Activated CD8-positive, alpha-beta memory T cell treated with anti-CD3 and anti-CD28 coated beads, Interleukin-2, amount 50 U/mL, for 4 hours (primary cell): ENCODE data around the gene AADACL3.
"Not testable (repeated sequence)": the region's sequence is repeated elsewhere in the genome, so short reads cannot be mapped to it uniquely, and the experiment has no call there.

Experiments used
- DNase-seq: peaks from one replicate; pipeline ENCODE4 v3.0.0-alpha.2; 2020

Gene AADACL3

DNA sequence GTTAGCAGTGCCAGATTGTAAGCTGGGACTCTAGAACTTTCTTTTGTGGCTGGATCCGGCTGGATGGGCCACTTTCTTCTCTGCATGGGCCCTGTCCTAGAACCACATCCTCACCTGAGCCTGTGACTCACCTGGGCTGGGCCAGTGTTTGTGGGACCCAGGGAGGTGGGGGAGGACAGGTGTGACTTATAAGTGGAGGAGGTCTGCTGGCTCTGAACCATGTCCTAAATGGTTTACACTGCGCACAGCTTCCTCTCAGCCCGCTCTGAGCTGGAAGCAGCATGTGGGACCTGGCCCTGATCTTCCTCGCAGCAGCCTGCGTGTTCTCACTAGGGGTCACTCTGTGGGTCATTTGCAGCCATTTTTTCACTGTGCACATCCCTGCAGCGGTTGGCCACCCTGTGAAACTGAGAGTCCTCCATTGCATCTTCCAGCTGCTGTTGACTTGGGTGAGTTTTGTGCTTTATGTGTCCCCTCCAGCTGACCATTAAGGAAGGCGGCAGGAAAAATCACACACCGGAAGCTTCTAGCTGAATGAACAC, at the start of gene AADACL3:
Gene AADACL3, plus strand, starts transcription at position 215 of the 542 bp plus-strand sequence. Its CDS starts 67 bp downstream, at position 282.
- DNase-seq, result no peak

GRCh38 chr1:12666141-12666735, 49.7 kb upstream of the AADACL3 start:
- DNase-seq, result no peak

DNA sequence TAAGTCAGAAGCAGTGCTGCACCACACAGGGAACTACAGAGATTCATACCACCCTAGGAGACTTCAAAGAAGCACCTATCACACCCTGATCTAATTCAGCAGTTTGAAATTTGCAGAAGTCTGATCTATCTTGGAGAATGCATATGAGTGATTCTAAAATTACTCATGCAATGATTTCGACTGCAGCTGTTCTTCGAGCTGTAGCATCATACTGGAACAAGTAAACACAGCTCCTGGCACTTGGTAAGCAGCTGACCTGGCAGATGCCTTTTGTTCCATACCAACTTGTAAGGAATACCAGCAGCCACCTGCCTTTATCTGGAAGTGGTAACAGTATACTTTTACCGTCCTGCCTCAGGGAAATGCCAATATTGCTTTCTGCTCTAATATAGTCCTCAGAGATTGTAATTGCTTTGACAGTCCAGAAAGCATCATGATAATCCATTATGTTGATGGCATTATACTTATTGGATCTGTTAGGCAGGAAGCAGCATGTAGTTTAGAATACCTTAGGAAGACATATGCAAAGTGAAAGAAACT, 46.3 kb upstream of the AADACL3 start:
- no peak for DNase-seq

DNA sequence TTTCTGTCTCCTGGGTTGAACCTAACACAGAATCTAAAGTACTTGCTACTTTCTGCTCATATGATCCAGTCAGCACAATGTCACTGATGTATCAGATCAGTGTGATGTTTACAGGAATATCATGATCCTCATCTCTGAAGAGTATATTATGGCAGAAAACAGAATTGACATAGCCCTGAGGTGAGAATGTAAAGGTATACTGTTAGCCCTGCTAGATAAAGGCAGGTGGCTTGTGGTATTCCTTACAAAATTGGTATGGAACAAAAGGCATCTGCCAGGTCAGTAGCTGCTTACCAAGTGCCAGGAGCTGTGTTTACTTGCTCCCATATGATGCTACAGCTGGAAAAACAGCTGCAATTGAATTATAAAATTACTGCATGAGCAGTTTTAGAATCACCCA, 41.6 kb upstream of the AADACL3 start:
- no peak for DNase-seq

DNA sequence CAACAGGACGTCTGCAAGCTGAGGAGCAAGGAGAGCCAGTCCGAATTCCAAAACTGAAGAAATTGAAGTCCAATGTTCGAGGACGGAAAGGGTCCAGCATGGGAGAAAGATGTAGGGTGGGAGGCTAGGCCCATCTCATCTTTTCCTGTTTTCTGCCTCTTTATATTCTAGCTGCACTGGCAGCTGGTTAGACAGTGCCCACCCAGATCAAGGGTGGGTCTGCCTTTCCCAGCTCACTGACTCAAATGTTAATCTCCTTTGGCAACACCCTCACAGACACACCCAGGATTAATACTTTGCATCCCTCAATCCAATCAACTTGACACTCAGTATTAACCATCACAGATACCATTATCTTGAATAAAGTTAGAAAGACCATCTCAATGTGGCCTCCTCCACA, 39.8 kb upstream of the AADACL3 start:
- DNase-seq, result not testable (repeated sequence)

DNA sequence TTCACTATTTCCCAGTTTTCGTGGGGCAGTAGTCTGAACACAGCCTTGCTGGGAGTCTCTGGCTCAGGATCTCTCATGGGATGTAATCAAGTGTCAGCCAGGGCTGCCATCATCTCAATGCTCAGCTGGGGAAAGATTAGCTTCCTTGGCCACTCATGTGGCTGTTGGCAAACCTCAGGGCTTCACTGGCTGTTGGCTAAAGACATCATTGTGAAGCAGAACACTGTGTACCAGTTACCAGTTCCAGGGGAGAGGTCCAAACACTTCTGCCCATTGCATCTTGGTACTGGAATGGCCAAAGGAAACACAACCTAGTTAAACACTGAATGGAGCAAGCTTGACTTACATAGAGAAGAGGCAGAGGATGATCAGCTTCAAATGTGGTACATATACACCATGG, 38.3 kb upstream of the AADACL3 start:
- DNase-seq, result no peak

DNA sequence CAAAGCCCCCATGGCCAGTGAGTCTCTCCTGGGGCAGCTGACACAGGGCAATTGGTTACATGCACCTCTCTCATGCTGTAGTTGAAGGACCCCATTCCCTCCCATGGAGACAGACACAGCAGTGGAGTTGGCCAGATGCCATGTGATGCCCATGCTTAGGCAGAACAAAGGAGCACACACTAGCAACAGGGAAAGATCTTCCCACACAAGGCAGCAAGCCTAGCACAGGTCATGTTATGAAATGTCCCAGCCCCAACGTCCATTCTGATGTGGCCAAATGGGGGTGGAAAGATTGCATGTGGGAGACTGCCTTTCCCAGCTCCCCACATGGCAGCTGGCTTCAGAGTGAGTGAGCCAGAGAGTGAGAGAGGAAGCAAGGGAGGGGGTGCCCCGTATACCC, 37.6 kb upstream of the AADACL3 start:
- DNase-seq, result no peak

DNA sequence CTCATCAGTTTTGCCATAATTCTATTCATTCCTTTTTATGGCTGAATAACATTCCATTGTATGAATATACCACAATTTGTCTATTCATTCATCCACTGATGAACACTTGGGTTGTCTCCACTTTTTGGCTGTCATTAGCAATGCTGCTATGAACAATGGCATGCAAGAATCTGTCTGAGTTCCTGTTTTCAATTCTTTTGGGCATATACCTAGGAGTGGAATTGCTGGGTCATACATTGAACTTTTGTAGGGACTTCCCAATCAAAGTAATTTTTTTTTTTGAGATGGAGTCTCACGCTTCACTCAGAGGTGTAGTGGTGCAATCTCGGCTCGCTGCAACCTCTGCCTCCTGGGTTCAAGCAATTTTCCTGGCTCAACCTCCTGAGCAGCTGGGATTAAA, 37.1 kb upstream of the AADACL3 start:
- no peak for DNase-seq

- no peak for DNase-seq
These were observed 25.8 kb upstream of the AADACL3 start for GRCh38 chr1:12690156-12690555.

DNA sequence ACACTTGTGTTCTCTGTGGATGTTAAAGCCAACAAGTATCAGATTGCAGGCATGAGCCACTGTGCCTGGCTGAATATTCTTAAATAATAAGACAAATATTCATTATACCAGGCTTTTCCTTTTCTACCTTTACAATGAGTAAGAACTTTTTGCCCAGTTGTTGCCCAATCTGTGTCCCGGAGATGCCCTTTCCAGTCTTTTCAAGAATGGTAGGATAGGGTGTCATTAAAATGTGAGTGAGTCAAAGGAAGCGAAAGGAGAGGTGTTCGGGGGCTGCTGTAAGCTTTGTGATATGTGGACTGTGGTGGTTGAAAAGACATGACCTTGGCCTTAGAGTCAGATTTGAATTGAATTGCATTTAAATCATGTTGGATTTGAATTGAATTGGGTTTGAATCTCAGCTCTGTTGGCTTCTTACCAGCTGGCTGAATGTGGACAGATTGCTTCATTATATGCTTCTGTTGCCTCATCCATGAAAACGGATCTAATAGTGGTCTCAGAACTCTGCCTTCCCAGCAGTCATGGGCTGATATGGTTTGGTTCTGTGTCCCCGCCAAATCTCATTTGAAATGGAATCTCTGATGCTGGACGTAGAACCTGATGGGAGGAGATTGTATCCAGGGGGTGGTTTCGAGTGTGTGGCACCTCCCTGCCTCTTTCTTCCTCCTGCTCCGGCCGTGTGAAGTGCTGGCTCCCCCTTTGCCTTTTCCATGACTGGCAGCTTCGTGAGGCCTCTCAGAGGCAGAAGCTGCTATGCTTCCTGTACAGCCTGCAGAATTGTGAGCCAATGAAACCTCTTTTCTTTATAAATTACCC, 22.7 kb upstream of the AADACL3 start:
- DNase-seq, result no peak

- no peak for DNase-seq
These were observed 19.3 kb upstream of the AADACL3 start for GRCh38 chr1:12696658-12697057.

- no peak for DNase-seq
These were observed 18.5 kb upstream of the AADACL3 start for GRCh38 chr1:12697397-12697796.

DNA sequence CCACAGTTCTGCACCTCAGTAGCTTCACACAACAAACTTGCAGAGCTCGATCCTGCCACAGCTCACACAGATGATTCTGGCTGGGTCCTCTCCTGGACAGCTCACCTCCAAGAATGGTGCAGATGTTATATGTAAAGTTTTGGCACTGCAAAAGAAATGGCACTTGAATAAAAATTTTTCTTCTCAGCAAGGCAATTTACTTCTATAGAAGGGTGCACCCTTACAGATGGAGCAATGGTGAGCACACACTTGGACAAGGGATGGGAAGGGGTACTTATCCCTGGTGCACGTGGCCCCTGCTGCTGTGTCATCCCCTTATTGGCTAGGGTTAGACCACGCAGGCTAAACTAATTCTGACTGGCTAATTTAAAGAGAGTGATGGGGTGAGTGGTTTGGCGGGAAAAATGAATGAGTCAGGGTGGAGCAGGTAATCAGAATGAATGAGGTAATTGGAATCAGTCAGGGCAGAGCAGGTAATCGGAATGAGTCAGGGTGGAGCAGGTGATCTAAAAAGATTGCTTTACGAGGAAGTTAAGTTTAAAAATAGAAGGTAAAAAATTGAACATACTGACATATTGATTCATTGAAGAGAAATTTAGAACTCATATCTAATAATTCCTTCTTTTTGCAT, 12.0 kb upstream of the AADACL3 start:
- DNase-seq, result no peak

DNA sequence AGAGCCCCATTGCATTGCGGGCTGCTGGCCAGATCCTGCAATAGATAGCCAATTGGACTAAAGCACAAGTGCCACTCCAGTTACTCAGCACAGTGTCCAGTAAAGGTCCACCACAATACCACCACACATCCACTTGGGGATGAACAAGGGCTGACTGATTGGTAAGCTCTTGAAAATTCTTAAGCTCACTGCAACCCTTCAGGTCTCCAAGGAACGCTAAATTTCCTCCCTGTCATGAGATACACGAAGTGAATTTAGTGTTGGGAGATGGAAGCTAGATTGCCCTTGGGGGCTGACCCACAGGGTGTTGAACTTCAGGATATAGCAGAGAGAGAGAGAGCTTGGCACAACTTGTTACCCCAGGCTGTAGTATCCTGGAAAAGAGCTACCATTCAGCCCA, 9.8 kb upstream of the AADACL3 start:
- DNase-seq, result no peak

DNA sequence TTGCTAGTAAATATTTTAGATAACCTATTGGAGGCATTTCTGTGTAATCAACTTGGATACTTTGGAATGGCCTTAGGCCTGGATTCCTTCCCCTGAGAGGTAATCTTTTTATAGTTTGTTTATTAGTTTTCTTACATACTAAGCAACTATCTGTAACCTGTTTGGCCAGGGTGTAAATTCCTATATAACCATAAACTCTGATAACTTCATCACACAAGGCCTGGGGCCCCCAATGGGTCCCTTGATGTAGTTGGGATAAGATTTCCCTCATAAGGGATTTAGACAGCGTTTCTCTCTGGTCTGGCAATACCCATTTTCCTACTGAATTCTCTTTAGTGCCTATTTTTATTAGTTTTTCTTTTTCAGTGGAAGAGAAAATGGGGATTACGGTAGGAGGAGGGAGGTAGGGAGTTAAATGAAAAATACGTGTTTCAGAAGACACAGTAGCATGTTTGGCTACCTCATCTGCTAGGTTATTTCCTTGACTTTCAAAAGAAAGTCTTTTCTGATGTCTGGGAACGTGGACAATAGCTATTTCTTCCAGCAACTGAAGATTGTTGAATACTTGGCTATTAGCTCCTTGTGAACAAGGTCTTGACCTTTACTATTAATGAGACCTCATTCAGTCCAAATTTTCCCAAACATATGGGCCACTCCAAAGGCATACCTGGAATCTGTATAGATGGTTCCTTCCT, 7.4 kb upstream of the AADACL3 start:
- no peak for DNase-seq

DNA sequence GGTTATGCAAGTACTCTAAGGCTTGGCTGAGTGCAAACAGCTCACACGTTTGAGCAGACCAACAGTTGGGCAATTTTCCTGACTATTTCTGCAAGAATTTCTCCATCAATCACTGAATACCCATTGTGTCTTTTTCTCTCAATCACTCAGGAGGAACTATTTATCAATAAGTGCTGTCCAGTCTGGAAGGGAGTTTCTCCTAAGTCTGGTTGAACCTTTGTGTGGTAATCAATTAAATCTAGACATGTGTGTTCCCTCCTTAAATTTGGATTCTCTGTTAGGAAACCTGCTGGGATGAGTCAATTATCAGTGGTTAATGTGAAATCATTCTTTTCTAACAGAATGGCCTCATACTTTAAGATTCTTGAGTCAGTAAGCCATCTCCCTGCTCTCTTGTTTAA, 6.8 kb upstream of the AADACL3 start:
- no peak for DNase-seq

GRCh38 chr1:12709696-12710095, 6.2 kb upstream of the AADACL3 start:
- no peak for DNase-seq

DNA sequence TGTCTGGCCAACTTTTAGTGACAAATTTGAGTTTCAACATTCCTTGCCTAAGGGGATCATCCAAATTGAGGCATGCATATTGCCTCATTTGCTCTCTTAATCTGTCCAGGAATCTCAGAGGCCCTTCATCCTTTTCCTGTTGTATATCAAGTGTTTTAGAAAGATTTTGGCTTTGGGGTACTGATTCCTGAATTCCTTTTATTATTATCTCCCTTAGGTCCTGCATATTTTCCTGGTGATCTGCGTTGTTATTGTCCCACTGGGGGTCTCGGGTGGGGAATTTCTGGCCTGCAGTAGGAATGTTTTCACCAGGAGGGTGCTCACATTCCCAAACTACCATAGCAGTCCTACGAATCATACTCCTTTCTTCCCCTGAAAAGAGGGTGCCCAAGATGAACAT, 4.4 kb upstream of the AADACL3 start:
- no peak for DNase-seq

GRCh38 chr1:12712076-12712475, 3.8 kb upstream of the AADACL3 start:
- no peak for DNase-seq

DNA sequence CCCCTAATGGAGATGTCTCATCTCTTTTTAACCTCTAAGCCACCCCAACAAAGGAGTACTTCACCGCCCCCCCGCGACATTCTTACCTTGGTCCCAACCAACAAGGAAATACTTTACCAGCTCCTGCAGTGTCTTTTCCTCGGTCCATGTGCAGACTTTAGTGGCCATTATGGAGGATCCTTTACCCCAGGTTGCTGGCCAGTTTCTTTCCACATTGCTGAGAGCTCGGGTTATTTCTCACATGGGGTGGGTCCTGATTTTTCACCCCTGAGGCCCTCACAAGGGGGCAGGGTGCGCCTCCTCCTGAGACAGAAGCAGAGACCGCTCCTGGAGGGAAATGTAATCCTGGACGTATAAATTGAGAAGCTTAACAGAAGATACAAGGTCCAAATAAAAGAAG, 3.0 kb upstream of the AADACL3 start:
- no peak for DNase-seq

- DNase-seq, result not testable (repeated sequence)
These were observed 2.3 kb upstream of the AADACL3 start for GRCh38 chr1:12713651-12714050.

DNA sequence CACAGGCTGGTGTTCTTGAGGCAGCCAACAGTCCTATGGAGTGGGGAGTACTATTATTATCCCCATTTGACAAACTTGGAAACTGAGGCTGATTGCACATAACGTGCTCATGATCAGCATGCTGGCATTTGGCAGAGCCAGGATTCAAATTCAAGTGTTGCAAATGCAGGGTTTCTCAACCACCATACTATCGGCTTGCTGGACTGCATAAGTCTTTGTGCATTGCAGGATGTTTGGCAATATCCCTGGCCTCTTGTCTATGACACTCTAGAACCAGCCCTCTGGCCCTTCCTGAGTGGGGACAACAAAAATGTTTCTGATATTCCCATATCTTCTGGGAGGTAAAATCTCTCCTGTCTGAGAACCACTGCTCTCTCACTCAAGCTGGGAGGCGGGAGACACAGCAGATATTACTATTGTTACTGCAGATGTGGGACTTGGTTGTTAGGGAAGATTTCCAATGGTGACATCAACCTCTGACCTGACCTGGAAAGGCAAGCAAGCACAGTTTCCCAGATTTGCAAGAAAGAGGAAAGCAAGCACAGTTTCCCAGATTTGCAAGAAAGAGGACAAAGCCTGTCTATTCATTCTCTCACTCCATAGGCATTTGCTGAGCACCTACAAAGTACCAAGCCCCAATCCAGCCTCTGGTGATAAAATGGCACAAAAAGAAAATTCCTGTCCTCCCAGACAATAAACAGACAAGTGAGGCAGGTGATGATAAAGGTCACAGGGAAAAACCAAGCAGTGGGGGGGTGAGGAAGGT, 1.0 kb upstream of the AADACL3 start:
- DNase-seq, result no peak
